ENCODE measurements around the gene NUDT6. TPM values are rescaled to one million over a fixed set of nuclear protein-coding genes. Genes with fewer than 3 reads are reported as not detected.
"Not testable (repeated sequence)": the region's sequence is repeated elsewhere in the genome, so short reads cannot be mapped to it uniquely, and the experiment has no call there.

Gene NUDT6
- total RNA-seq, 4 donors from 2014 or later: 3.2 to 12.2 (median 7.2) TPM

GRCh38 chr4:122855353-122855890 lies 67.0 kb downstream of the NUDT6 start:
- TF ChIP-seq CTCF (IDR thresholded peaks at IDR 0.05) (no peak), POLR2A (IDR thresholded peaks at IDR 0.05) (no peak)
- H3K4me3 ChIP-seq (ENCODE audit: low read depth, poor library complexity, severe bottlenecking): no peak overlapping the region
- no peak for DNase-seq (ENCODE audit: low spot score in 2 of 2)
- WGBS, 2 donors: 58 to 66% methylated on average over 2 of the region's 2 CpGs
- intact Hi-C loops (cut with DNase I; ENCODE audit: low total_unique reads): no loop called here

GRCh38 chr4:122854447-122855352 lies 67.7 kb downstream of the NUDT6 start:
- 27 to 33% methylated on average over 10 of the region's 10 CpGs for WGBS, 2 donors
- DNase-seq (ENCODE audit: low spot score in 2 of 2): no peak
- TF ChIP-seq CTCF (IDR thresholded peaks at IDR 0.05): no peak
- no peak for TF ChIP-seq POLR2A (IDR thresholded peaks at IDR 0.05)
- intact Hi-C loops (cut with DNase I; ENCODE audit: low total_unique reads): no loop called here
- H3K4me3 ChIP-seq (ENCODE audit: low read depth, poor library complexity, severe bottlenecking): no peak overlapping the region

DNA sequence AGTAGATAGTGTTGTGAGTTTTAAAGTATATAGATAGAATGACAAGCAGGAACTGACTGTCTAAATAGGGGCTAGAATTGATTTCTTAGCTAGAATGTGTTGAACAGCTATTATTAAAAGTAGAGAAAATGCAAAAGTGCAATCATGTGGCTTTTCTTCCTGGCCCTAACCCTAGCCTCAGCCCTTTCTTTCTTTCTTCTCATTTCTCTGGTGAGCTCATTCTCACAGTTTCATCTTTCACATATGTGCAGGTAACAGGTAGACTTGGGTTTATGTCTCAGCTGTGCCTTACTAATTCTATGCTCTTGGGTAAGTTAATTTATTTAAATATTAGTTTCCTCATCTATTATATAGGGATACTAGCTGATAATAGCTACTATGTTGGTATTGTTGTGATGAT lies 70.8 kb downstream of the NUDT6 start:
- intact Hi-C loops (cut with DNase I; ENCODE audit: low total_unique reads): no loop called here
- DNase-seq (ENCODE audit: low spot score in 2 of 2): no peak
- no peak overlapping the region for H3K4me3 ChIP-seq (ENCODE audit: low read depth, poor library complexity, severe bottlenecking)
- TF ChIP-seq CTCF (IDR thresholded peaks at IDR 0.05): no peak
- no peak for TF ChIP-seq POLR2A (IDR thresholded peaks at IDR 0.05)

- intact Hi-C loops (cut with DNase I; ENCODE audit: low total_unique reads): not testable (repeated sequence)
- 100% methylated on average over 3 of the region's 3 CpGs for WGBS, 2 donors
These were observed 72.6 kb downstream of the NUDT6 start for GRCh38 chr4:122849789-122850188.

DNA sequence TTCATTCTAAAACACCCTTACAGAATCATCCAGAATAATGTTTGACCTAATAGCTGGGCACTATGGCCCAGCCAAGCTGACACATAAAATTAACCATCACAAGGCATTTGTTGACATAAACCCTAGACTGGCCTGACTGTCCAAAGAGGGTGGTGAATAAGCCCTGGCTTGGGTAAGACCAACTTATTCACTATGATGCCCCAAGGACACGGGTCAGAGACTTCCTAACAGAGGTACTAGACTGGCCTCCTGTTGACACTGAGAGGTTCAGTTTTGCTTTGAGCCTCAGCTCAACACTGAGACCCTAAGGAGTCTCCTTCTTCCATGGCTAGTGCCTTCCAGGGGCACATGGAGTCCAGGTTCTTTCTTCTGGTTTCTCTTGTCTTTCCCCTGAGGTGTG lies 74.5 kb downstream of the NUDT6 start:
- TF ChIP-seq POLR2A (IDR thresholded peaks at IDR 0.05) (no peak), CTCF (IDR thresholded peaks at IDR 0.05) (no peak)
- no peak overlapping the region for H3K4me3 ChIP-seq (ENCODE audit: low read depth, poor library complexity, severe bottlenecking)
- WGBS, 2 donors: 89 to 92% methylated on average over 1 of the region's 1 CpG
- no peak for DNase-seq (ENCODE audit: low spot score in 2 of 2)
- intact Hi-C loops (cut with DNase I; ENCODE audit: low total_unique reads): no loop called here

More at GRCh38 chr4:122849789-122850188, 72.6 kb downstream of the NUDT6 start:
- H3K4me3 ChIP-seq (ENCODE audit: low read depth, poor library complexity, severe bottlenecking); DNase-seq (ENCODE audit: low spot score in 2 of 2): not testable (repeated sequence)

DNA sequence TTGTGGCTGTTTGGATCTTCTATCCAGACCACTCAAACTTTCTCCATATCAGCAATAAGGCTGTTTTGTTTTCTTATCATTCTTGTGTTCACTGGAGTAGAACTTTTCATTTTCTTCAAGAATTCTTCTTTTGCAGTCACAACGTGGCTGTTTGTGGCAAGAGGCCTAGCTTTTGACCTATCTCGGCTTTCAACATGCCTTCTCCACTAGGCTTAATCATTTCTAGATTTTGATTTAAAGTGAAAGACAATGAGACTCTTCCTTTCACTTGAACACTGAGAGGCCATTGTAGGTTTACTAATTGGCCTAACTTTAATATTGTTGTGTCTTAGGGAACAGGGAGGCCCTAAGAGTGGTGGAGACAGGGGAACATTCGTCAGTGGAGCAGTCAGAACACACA lies 76.6 kb downstream of the NUDT6 start:
- H3K4me3 ChIP-seq (ENCODE audit: low read depth, poor library complexity, severe bottlenecking): no peak overlapping the region
- TF ChIP-seq POLR2A (IDR thresholded peaks at IDR 0.05) (no peak), CTCF (IDR thresholded peaks at IDR 0.05) (no peak)
- intact Hi-C loops (cut with DNase I; ENCODE audit: low total_unique reads): no loop called here
- 74 to 86% methylated on average over 3 of the region's 3 CpGs for whole genome bisulfite sequencing, 2 donors
- no peak for DNase-seq (ENCODE audit: low spot score in 2 of 2)

Measured in lower leg skin (tissue), 4 donors.